CD4-positive, alpha-beta T cell treated with Interleukin-12 subunit alpha and Interleukin-12 subunit beta, for 1 hour (primary cell): Measurements from ENCODE around the gene LSMEM2.
"Not testable (repeated sequence)": the region's sequence is repeated elsewhere in the genome, so short reads cannot be mapped to it uniquely, and the experiment has no call there.

Source experiments
- DNase-seq: peaks from one replicate; pipeline ENCODE4 v3.0.0-alpha.2; 2020

Gene LSMEM2

DNA sequence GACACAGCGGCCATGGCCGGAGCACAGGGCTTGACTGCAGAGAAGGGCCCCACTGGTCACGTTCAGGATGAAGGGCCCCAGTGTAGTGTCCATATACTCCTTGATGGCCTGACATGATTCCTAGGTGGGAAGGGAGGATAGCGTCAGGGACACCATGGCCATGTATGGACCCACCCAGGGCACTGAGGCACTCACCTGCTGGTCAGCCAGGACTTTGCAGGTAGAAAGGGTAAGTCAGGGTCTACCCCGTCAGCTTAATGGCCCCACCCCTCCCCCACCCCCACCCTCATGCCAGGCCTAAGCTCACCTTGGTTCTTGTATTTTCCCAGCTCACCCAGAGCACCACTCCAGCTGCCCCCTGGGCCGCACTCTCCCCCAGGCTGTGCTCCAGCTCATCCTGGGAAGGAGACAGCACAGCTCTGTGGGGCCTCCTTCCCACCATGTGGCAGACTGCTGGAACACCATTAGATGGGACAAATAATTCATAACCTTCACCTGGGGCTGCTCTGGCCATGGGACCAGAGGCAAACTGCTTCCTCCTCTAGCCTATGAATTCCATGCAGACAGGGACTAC lies 21.9 kb downstream of the LSMEM2 start:
- no peak for DNase-seq

DNA sequence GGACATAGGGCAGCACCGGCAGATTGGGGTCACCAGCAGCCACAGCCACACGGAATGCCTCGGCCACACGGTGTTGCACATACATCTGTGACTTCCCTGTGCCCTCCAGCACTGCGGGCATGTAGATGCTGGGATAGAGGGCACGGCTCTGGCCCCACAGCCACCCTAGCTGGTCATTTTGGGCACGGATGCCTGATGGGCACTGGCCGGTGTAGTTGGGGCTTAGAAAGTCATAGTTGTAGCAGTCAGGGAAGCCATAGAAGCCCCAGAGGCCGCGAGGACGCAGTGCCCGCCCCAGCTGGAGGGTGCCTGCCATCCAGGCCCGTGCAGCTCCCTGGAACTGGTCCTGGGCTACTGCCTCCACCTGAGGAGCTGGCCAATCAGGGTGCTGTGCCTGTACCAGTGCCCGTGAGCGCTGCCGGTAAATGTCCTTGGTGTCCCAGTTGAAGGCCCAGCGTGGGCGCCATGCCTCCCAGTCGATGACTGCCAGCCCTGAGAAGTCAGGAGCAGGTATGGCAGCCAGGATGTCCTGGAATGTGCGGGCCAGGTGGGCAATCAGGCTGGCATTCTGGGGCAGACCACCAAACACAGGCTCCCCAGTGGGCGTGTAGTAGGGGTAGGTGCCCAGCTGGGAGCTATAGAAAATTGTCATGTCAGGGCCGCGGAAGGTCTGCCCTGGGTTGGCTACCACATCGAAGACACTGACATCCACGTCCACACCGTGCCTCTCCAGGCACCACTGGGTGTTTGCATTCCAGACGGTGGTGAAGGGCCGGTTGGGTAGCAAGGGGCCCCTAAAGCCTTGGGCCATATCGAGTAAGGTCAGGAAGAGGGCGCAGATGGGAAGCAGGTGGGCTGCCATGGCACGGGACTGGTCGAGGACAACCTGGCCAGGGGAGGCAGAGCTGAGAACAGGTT lies 23.5 kb downstream of the LSMEM2 start:
- no peak for DNase-seq

- no peak for DNase-seq
Observed at GRCh38 chr3:50303013-50303815, 24.3 kb downstream of the LSMEM2 start, which contains the start of gene HYAL1. TSS of gene HYAL1 (minus strand) at chr3:50303574. CDS start at chr3:50302956, 618 bp downstream.

DNA sequence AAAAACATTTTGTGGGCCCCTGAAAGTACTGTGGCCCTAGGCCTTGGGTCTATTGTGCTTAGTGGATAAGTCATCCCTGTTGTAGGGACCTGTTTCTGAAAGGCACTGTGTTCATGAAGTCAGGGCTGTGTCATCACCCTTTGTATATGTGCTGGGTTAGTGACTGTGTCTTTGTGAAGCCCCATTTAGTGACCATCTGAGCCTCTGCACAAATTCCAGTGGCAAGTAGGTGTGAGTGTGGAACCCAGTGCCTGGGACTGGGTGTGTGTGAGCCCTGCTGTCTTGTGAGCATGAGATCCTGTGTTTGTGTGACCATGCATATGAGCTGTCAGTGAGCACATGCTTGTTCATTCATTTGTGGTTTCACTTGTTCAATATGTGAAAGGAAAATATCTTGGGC lies 25.7 kb downstream of the LSMEM2 start:
- DNase-seq: no peak

DNA sequence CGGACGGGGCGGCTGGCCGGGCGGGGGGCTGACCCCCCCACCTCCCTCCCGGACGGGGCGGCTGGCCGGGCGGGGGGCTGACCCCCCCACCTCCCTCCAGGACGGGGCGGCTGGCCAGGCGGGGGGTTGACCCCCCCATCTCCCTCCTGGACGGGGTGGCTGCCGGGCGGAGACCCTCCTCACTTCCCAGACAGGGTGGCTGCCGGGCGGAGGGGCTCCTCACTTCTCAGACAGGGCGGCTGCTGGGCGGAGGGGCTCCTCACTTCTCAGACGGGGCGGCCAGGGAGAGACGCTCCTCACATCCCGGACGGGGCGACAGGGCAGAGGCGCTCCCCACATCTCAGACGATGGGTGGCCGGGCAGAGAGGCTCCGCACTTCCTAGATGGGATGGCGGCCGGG lies 33.2 kb downstream of the LSMEM2 start:
- DNase-seq: not testable (repeated sequence)

DNA sequence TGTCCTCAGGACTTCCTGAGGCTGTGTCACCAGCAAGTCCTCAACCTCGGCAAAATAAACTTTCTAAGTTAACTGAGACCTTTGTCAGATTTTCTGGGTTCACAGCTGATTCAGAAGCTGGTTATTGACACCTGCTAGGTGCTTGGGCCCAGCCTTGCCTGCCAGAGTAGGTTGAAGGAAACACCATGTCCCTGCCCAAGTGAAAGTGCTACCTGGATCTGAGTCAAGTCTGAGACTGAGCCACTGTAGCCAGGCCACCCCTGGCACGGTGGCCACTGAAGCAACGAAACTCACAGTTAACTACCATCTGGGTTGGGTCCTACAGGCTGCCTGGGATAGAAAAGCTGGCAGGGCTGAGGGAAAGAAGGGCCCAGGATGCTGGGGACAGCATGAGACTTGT lies 35.5 kb downstream of the LSMEM2 start:
- DNase-seq: no peak

DNA sequence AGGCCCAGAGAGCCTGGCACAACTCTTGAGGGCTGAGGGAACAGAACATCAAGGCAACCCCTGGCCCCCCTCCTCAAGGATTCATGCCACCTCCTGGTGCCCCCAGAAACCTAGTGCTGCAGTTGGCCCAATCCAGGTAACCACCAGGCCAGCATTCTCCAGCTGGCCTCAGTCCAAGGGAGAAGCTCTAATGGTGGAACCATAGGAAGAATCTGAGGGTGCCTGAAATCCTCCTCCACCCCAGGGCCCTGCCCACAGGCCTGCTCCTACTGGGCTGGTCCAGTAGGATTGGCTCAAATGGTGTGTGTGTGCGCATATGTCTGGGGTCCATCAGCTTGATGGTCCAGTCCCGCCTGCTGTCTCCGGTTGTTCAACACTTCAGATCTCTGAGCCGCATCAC lies 35.9 kb downstream of the LSMEM2 start:
- no peak for DNase-seq

DNA sequence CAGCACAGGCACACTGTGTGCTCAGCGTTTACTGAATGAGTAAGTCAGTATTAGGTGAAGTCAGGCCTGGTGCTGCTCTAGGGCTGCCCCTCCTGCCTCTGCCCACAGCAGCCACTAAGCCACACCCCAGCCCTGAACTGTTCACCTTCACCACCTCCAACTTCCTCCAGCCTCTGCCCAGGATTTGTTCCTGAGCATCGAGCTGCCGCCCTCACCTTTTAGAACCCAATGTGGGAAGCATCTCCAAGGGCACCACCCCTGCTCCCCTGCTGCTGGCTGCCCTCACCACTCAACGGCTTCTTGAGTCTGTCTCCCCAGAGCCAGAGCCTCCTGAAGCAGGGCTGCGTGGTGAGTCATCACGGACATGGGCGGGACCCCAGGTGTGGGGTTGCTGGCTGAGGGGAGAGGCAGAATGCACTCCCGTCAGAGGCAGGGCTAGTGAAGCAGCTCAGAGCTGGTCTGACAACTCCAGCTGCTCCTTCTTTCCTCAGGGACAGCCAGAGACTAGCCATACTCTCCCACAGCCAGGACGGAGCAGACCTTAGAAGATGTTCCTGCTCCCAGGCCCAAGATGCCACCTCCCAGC lies 37.9 kb downstream of the LSMEM2 start:
- DNase-seq: peak; percentile 80

DNA sequence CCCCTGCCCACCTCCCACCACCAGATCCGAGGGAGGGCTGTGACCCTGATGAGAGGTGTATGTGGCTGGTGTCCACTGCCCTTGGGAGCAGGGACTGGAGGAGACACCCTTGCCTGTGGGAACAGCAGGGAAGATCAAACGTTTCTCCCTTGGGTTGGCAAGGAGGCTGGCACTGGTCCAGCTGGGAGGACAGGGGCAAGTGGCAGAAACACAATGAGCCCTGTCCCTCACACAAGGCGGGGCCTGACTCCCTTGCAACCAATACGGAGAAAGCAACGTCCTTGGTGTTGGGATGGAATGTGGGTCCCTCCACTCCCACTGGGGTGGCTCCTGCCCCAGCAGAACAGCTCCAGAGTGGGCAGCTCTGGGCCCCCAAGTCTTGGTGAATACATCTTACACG lies 38.4 kb downstream of the LSMEM2 start:
- no peak for DNase-seq

- no peak for DNase-seq
Observed at GRCh38 chr3:50318163-50318562, 39.3 kb downstream of the LSMEM2 start.

GRCh38 chr3:50318615-50319014 lies 39.7 kb downstream of the LSMEM2 start:
- DNase-seq: no peak

- DNase-seq: no peak
Observed at GRCh38 chr3:50319181-50319893, 40.5 kb downstream of the LSMEM2 start.

DNA sequence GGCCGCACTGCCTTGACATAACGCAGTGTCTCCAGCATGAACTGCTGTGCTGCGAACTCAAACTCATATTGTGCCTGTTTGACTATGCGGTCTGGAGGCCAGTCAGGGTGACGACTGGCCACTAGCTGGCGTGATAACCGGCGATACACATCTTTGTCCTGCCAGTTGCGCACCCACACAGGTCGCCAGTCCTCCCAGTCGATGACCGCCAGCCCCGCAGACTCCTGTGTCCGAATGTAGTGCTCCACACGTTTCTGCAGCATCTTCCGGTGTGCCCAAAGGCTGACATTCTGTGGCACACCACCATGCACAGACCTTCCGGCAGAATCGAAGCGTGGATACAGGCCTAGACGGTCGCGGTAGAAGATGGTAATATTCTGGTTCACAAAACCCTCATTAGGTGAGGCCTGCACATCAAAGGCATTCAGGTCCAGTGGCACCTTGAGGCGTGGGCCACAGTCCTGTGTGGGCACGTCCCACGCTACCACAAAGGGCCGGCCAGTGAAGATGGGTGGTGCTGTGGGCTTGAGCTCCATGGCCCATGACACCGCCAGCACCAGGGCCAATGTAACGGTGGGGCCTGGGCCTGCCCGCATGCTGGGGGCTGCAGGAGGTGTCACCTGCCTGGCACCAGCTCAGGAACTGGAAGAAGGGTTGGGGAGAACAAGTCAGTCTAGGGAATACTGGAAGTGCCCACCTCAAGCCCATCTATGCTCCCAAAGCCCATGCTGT lies 41.2 kb downstream of the LSMEM2 start:
- no peak for DNase-seq

- no peak for DNase-seq
Observed at GRCh38 chr3:50320853-50321335, 42.0 kb downstream of the LSMEM2 start.

- DNase-seq: peak; percentile 86
Observed at GRCh38 chr3:50321336-50322114, 42.6 kb downstream of the LSMEM2 start.

GRCh38 chr3:50322115-50322385 lies 43.2 kb downstream of the LSMEM2 start:
- no peak for DNase-seq

DNA sequence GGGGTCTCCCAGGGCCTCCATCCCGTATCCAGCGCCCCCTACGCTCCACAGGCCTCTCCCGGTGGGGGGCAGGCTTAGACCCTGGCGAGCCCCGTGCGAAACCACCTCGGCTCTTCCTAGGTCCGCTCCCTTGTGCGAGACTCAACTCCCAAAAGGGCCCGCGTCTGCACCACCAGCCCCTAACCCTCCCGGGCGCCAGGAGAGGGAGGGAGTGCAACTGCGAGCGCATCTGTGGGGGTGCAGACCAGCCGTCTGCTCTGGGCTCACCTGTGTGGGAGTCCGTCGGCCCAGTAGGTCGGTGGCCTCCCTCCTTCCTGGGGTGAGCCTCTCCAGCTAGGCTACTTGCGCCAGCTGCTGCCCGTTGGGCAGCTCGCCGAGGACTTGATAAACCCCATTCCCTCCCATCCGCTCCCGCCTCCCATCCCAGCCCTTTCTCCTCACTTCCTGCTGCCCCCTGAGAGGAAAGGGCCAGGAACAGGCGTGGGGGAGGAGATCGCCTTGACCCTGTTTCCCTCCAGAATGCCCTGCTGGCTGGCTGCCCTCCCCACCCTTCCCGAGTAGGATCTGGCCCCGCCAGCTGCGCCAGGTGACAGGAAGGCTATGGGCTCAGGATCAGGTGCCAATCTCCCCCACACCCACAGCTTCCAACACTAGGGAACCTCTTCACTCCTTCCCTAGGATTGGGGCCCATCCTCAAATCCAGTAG lies 43.7 kb downstream of the LSMEM2 start, which contains the start of gene HYAL2:
Gene HYAL2 (minus strand): TSS at position 360 of the 706 bp plus-strand sequence. CDS start 2,256 bp downstream, outside the sequence.
- no peak for DNase-seq

DNA sequence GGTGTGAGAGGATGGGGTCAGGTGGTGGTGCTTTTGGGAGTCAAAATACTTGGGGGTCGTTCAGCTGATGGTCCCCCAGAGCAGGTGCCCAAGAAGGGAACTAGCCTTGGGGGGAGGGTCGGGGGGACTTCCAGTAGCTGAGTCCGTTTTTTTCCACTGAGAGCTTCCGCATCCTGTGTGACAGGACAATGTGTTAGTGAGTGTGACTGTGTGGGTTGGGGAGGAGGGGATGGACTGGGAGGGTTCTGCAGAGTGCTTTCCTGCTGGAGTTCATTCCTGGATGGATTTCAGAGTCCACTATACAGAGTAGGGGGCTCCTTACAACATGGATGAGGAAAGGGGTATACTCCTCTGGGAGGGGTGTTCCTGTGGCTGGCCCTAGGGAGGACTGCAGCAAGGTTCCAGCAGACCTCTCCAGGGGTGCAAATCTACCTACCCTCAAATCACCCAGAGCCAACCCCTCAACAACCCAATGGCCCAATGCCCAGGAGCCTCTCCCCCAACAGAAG lies 44.3 kb downstream of the LSMEM2 start:
- DNase-seq: no peak

- DNase-seq: no peak
Observed at GRCh38 chr3:50323614-50324199, 44.8 kb downstream of the LSMEM2 start.
